Keratinocyte (primary cell): ENCODE results near the gene NDUFAF4. TPM values are rescaled to one million over a fixed set of nuclear protein-coding genes. Genes with fewer than 3 reads are reported as not detected.

Experiments used
- DNase-seq: peaks from one replicate; pipeline ENCODE4 v3.0.0-alpha.2; 2011; ENCODE audit warnings: low read depth, missing footprints, low spot score
- FAIRE-seq: peaks from 2 replicates; lab custom pipeline; 2011; peaks lifted over from hg19 to GRCh38; lab: Jason Lieb, UNC
- H2AFZ ChIP-seq: 2 replicates; pipeline ENCODE4 v1.6.0; 2012; ENCODE audit warnings: low read length, control low read depth, inconsistent platforms; ENCODE audit not compliant: control insufficient read depth
- H3K27ac ChIP-seq: 2 replicates; pipeline ENCODE4 v1.5.1; 2011; ENCODE audit warnings: low read length; ENCODE audit not compliant: control insufficient read depth, insufficient read depth
- H3K27me3 ChIP-seq: 3 replicates; pipeline ENCODE4 v1.6.0; 2011; ENCODE audit warnings: low read length; ENCODE audit not compliant: control insufficient read depth, insufficient read depth; ENCODE audit errors: extremely low read depth
- H3K36me3 ChIP-seq, 2 experiments: 2 replicates in 1 of 2; 3 replicates in 1 of 2; pipeline ENCODE4 v1.5.1; 2011; ENCODE audit warnings: low read length in 2 of 2, mild to moderate bottlenecking in 1 of 2; ENCODE audit not compliant: control insufficient read depth in 2 of 2, insufficient read depth in 2 of 2; ENCODE audit errors: extremely low read depth in 1 of 2
- H3K4me1 ChIP-seq: 3 replicates; pipeline ENCODE4 v1.5.1; 2011; ENCODE audit warnings: low read length; ENCODE audit not compliant: control insufficient read depth, insufficient read depth; ENCODE audit errors: extremely low read depth
- H3K4me2 ChIP-seq: 3 replicates; pipeline ENCODE4 v1.6.0; 2011; ENCODE audit warnings: low read depth, low read length; ENCODE audit not compliant: control insufficient read depth, insufficient read depth; ENCODE audit errors: extremely low read depth
- H3K4me3 ChIP-seq, 3 experiments: fragments of 200-600 bp in 1 of 3; sonication (generic) in 1 of 3; 2 replicates in 2 of 3; 3 replicates in 1 of 3; pipeline ENCODE4 v1.5.1; 2011 to 2016; ENCODE audit warnings: low read length in 3 of 3, mild to moderate bottlenecking in 3 of 3, control low read depth in 2 of 3, inconsistent platforms in 1 of 3, low read depth in 1 of 3, mixed read lengths in 1 of 3, mixed run types in 1 of 3, moderate library complexity in 1 of 3; ENCODE audit not compliant: control insufficient read depth in 2 of 3, insufficient read depth in 2 of 3; ENCODE audit errors: extremely low read depth in 1 of 3
- H3K79me2 ChIP-seq: 2 replicates; pipeline ENCODE4 v1.6.0; 2012; ENCODE audit warnings: low read length; ENCODE audit not compliant: control insufficient read depth, insufficient read depth
- H3K9ac ChIP-seq: 3 replicates; pipeline ENCODE4 v1.6.0; 2011; ENCODE audit warnings: low read length; ENCODE audit not compliant: control insufficient read depth, insufficient read depth; ENCODE audit errors: extremely low read depth
- H3K9me1 ChIP-seq: 3 replicates; pipeline ENCODE4 v1.6.0; 2011; ENCODE audit warnings: low read length; ENCODE audit not compliant: control insufficient read depth, insufficient read depth; ENCODE audit errors: extremely low read depth
- H3K9me3 ChIP-seq: 2 replicates; pipeline ENCODE4 v1.5.1; 2012; ENCODE audit warnings: low read depth, low read length; ENCODE audit not compliant: control insufficient read depth
- H4K20me1 ChIP-seq: 3 replicates; pipeline ENCODE4 v1.6.0; 2011; ENCODE audit warnings: low read length; ENCODE audit not compliant: control insufficient read depth, insufficient read depth; ENCODE audit errors: extremely low read depth
- CTCF ChIP-seq, 3 experiments: IDR thresholded peaks in 1 of 3; conservative IDR thresholded peaks in 1 of 3; optimal IDR thresholded peaks in 1 of 3; 2 replicates in 2 of 3; 3 replicates in 1 of 3; pipeline versions ENCODE3 to v1.5.1; 2011; ENCODE audit warnings: low read length in 3 of 3, mild to moderate bottlenecking in 3 of 3, moderate library complexity in 2 of 3, control low read depth in 1 of 3, inconsistent platforms in 1 of 3; ENCODE audit not compliant: insufficient read depth in 2 of 3; ENCODE audit errors: extremely low read depth in 1 of 3
- EZH2 ChIP-seq: IDR thresholded peaks from one replicate; pipeline ENCODE4 v1.6.1; 2012; ENCODE audit warnings: inconsistent platforms, mild to moderate bottlenecking, low read length, moderate library complexity
- dilution Hi-C: fragments of 300-500 bp; cut with MboI; formaldehyde crosslinking; loops from one replicate; pipeline ENCODE4 v1.7.0; 2020; ENCODE audit warnings: low sequenced_read_pairs; ENCODE audit not compliant: extremely low pct_ligation_motif_present
- polyA plus RNA-seq, 5 experiments: library from polyadenylated mRNA; depleted of rRNA in 3 of 5; stranded (reverse) in 3 of 5; stranded (forward) in 1 of 5; unstranded in 1 of 5; fragments of >200 nt; gene quantifications; 1 replicate in 1 of 5; 2 replicates in 3 of 5; 3 replicates in 1 of 5; pipeline versions ENCODE4 v1.2.1 to v1.2.3, GENCODE V29; 2011 to 2012; ENCODE audit warnings: missing spikeins in 2 of 5, low read depth in 1 of 5, low replicate concordance in 1 of 5

Gene NDUFAF4
- polyA plus RNA-seq, 1 donor (not counting 4 experiments of a cell fraction or from before 2014, with no cell fraction given): 68.3 TPM

- Histone ChIP-seq H4K20me1 (no peaks in the 10 kb centered on the region), H3K27ac (no peak overlapping the region), H3K9ac (no peak overlapping the region), H2AFZ (no peak overlapping the region), H3K4me1 (no peaks in the 10 kb centered on the region), H3K9me3 (no peaks in the 10 kb centered on the region), H3K4me3 (no peak overlapping the region), H3K9me1 (no peaks in the 10 kb centered on the region), H3K36me3 (no peaks in the 10 kb centered on the region), H3K4me2 (no peak overlapping the region), H3K79me2 (no peaks in the 10 kb centered on the region), H3K27me3 (no peaks in the 10 kb centered on the region)
- DNase-seq (no peak), FAIRE-seq (no peak)
- TF ChIP-seq CTCF (optimal IDR thresholded peaks at IDR 0.05 in 1 of 3, IDR thresholded peaks at IDR 0.05 in 1 of 3, conservative IDR thresholded peaks at IDR 0.05 in 1 of 3; ENCODE audit: extremely low read depth in 1 of 3, insufficient read depth in 2 of 3, low read length in 3 of 3): no peak
- TF ChIP-seq EZH2: no peak
- dilution Hi-C loops: no loop called here
These were observed 35.1 kb downstream of the NDUFAF4 start for GRCh38 chr6:96862560-96862959.

GRCh38 chr6:96861588-96861987, 36.1 kb downstream of the NDUFAF4 start:
- no peaks in the 10 kb centered on the region for H3K9me1 ChIP-seq
- no peaks in the 10 kb centered on the region for H3K79me2 ChIP-seq
- TF ChIP-seq CTCF (optimal IDR thresholded peaks at IDR 0.05 in 1 of 3, IDR thresholded peaks at IDR 0.05 in 1 of 3, conservative IDR thresholded peaks at IDR 0.05 in 1 of 3; ENCODE audit: extremely low read depth in 1 of 3, insufficient read depth in 2 of 3, low read length in 3 of 3) (no peak), EZH2 (no peak)
- H3K27ac ChIP-seq: no peak overlapping the region
- no peaks in the 10 kb centered on the region for H3K4me1 ChIP-seq
- no peaks in the 10 kb centered on the region for H4K20me1 ChIP-seq
- no peak for FAIRE-seq
- H3K36me3 ChIP-seq: no peaks in the 10 kb centered on the region
- H3K4me2 ChIP-seq: no peak overlapping the region
- H3K4me3 ChIP-seq: no peak overlapping the region
- no peaks in the 10 kb centered on the region for H3K9me3 ChIP-seq
- no peak overlapping the region for H3K9ac ChIP-seq
- dilution Hi-C loops: no loop called here
- DNase-seq: no peak
- no peaks in the 10 kb centered on the region for H3K27me3 ChIP-seq
- no peak overlapping the region for H2AFZ ChIP-seq
